GM23248 (cell line): Measurements from ENCODE around the gene MLF2. TPM values are rescaled to one million over a fixed set of nuclear protein-coding genes. Genes with fewer than 3 reads are reported as not detected.

Source experiments
- DNase-seq: peaks from one replicate; pipeline ENCODE4 v3.0.0-alpha.2; 2015
- H2AFZ ChIP-seq: fragments of 200-600 bp; sonication (generic); 2 replicates; pipeline ENCODE4 v1.6.1; 2016; ENCODE audit warnings: antibody characterized with exemption
- H3F3A ChIP-seq: fragments of 200-600 bp; sonication (generic); 2 replicates; pipeline ENCODE4 v1.6.1; 2016; ENCODE audit warnings: mild to moderate bottlenecking, antibody characterized with exemption, mixed run types; ENCODE audit not compliant: insufficient read depth
- H3K27ac ChIP-seq: fragments of 200-600 bp; sonication (generic); 2 replicates; pipeline ENCODE4 v1.5.1; 2016; ENCODE audit warnings: mild to moderate bottlenecking
- H3K27me3 ChIP-seq: fragments of 200-600 bp; sonication (generic); replicated peaks from 2 replicates; pipeline ENCODE4 v1.6.1; 2016; ENCODE audit warnings: mild to moderate bottlenecking; ENCODE audit not compliant: insufficient read depth
- H3K36me3 ChIP-seq: fragments of 200-600 bp; sonication (generic); 2 replicates; pipeline ENCODE4 v1.6.1; 2016; ENCODE audit warnings: low read depth, mild to moderate bottlenecking
- H3K4me1 ChIP-seq: fragments of 200-600 bp; sonication (generic); 2 replicates; pipeline ENCODE4 v1.6.1; 2016; ENCODE audit warnings: mild to moderate bottlenecking; ENCODE audit not compliant: insufficient read depth
- H3K4me2 ChIP-seq: fragments of 200-600 bp; sonication (generic); one replicate; pipeline ENCODE4 v1.6.1; 2016; ENCODE audit warnings: mild to moderate bottlenecking; ENCODE audit not compliant: unreplicated experiment
- H3K4me3 ChIP-seq: fragments of 200-600 bp; sonication (generic); 2 replicates; pipeline ENCODE4 v1.5.1; 2016; ENCODE audit warnings: mild to moderate bottlenecking
- H3K79me2 ChIP-seq: fragments of 200-600 bp; sonication (generic); 2 replicates; pipeline ENCODE4 v1.6.1; 2016; ENCODE audit warnings: mild to moderate bottlenecking; ENCODE audit not compliant: insufficient read depth
- H3K9ac ChIP-seq: fragments of 200-600 bp; sonication (generic); 2 replicates; pipeline ENCODE4 v1.6.1; 2016; ENCODE audit warnings: mild to moderate bottlenecking
- H3K9me2 ChIP-seq: fragments of 200-600 bp; sonication (generic); 2 replicates; pipeline ENCODE4 v1.6.1; 2016; ENCODE audit warnings: mixed run types, mild to moderate bottlenecking, moderate library complexity; ENCODE audit not compliant: insufficient read depth
- H3K9me3 ChIP-seq: fragments of 200-600 bp; sonication (generic); one replicate; pipeline ENCODE4 v1.6.1; 2017; ENCODE audit warnings: low read depth
- H4K20me1 ChIP-seq: fragments of 200-600 bp; sonication (generic); 2 replicates; pipeline ENCODE4 v1.6.0; 2016; ENCODE audit not compliant: insufficient read depth
- EZH2 ChIP-seq: fragments of 200-600 bp; sonication (generic); IDR thresholded peaks from 2 replicates; pipeline ENCODE4 v1.6.1; 2018; ENCODE audit warnings: antibody characterized with exemption, mild to moderate bottlenecking; ENCODE audit not compliant: insufficient read depth, poor library complexity, severe bottlenecking
- EZH2phosphoT487 ChIP-seq: fragments of 200-600 bp; sonication (generic); IDR thresholded peaks from 2 replicates; pipeline ENCODE4 v1.6.1; 2018; ENCODE audit warnings: antibody characterized with exemption, moderate library complexity, mild to moderate bottlenecking, low read depth; ENCODE audit not compliant: insufficient read depth
- WGBS, 2 experiments: methylation state at CpG; one replicate each; pipeline ENCODE4 v1.1.6; 2015 to 2017; ENCODE audit warnings: low lambda C conversion rate in 2 of 2, low coverage in 1 of 2; ENCODE audit errors: missing lambda C conversion rate in 2 of 2; 5-methylcytosine and 5-hydroxymethylcytosine counted together
- in situ Hi-C: fragments of 300-500 bp; cut with MboI; formaldehyde crosslinking; loops from 2 replicates; pipeline ENCODE4 v1.15.0; 2020
- polyA plus RNA-seq: library from polyadenylated mRNA; unstranded; fragments of >200 nt; fragmentation: Nextera tagmentation; extraction: Ambion mirVana; gene quantifications from 2 replicates; pipeline ENCODE4 v1.2.1, GENCODE V29; 2016
- total RNA-seq: library from RNA; depleted of rRNA; stranded (reverse); fragments of >200 nt; shearing (Covaris generic); gene quantifications from 2 replicates; pipeline ENCODE4 v1.2.3, GENCODE V29; 2014

The MLF2 gene
- total and polyA plus RNA-seq, 2 experiments from 2014 or later = 313 to 386 TPM

- H3K27me3 ChIP-seq = peaks cover 27% of the 10 kb centered on the region
- H3K79me2 ChIP-seq = no peaks in the 10 kb centered on the region
- H3K4me1 ChIP-seq = no peaks in the 10 kb centered on the region
- 7 to 14% methylated on average over 10 of the region's 10 CpGs for WGBS, 2 experiments
- H3K4me2 ChIP-seq = no peak overlapping the region
- no peaks in the 10 kb centered on the region for H4K20me1 ChIP-seq
- H3K9me3 ChIP-seq = no peaks in the 10 kb centered on the region
- in situ Hi-C loops = no loop called here
- DNase-seq = peak; percentile 46
- no peak overlapping the region for H2AFZ ChIP-seq
- H3F3A ChIP-seq = no peaks in the 10 kb centered on the region
- H3K36me3 ChIP-seq = no peaks in the 10 kb centered on the region
- H3K4me3 ChIP-seq = no peak overlapping the region
- TF ChIP-seq EZH2phosphoT487 (no peak), EZH2 (no peak)
- no peak overlapping the region for H3K9ac ChIP-seq
- no peak overlapping the region for H3K27ac ChIP-seq
- H3K9me2 ChIP-seq = no peaks in the 10 kb centered on the region
Measured at GRCh38 chr12:6703631-6704030, 49.3 kb downstream of the MLF2 start.

GRCh38 chr12:6701078-6701768 lies 51.7 kb downstream of the MLF2 start:
- Histone ChIP-seq H3K9me3 (no peaks in the 10 kb centered on the region), H3F3A (no peaks in the 10 kb centered on the region), H3K4me3 (peak overlapping the region; percentile 69), H3K9ac (peak overlapping the region; percentile 26; the same call in 1 of the 2 replicates), H3K4me1 (no peaks in the 10 kb centered on the region), H3K9me2 (no peaks in the 10 kb centered on the region), H4K20me1 (no peaks in the 10 kb centered on the region), H3K27me3 (peaks cover 27% of the 10 kb centered on the region), H3K79me2 (no peaks in the 10 kb centered on the region), H3K36me3 (no peaks in the 10 kb centered on the region), H2AFZ (peak overlapping the region; percentile 69), H3K4me2 (peak overlapping the region; percentile 78), H3K27ac (no peak overlapping the region)
- no peak for DNase-seq
- in situ Hi-C loops = no loop called here
- no peak for TF ChIP-seq EZH2phosphoT487
- TF ChIP-seq EZH2 = no peak
- 24 to 26% methylated on average over 13 of the region's 13 CpGs for WGBS, 2 experiments

- no peaks in the 10 kb centered on the region for H4K20me1 ChIP-seq
- H3K79me2 ChIP-seq = no peaks in the 10 kb centered on the region
- H3K9me2 ChIP-seq = no peaks in the 10 kb centered on the region
- no peaks in the 10 kb centered on the region for H3K36me3 ChIP-seq
- peak within 1 kb of the TSS; percentile 74 for H2AFZ ChIP-seq
- H3F3A ChIP-seq = no peaks in the 10 kb centered on the region
- peak; percentile 73 for DNase-seq
- H3K4me3 ChIP-seq = peak within 1 kb of the TSS; percentile 69
- peak within 1 kb of the TSS; percentile 35; the same call in 1 of the 2 replicates for H3K9ac ChIP-seq
- TF ChIP-seq EZH2 = no peak
- TF ChIP-seq EZH2phosphoT487 = no peak
- no peaks in the 10 kb centered on the region for H3K4me1 ChIP-seq
- in situ Hi-C loops = no loop called here
- no peaks in the 10 kb centered on the region for H3K9me3 ChIP-seq
- peak within 1 kb of the TSS; percentile 78 for H3K4me2 ChIP-seq
- H3K27ac ChIP-seq = no peak within 1 kb of the TSS
- H3K27me3 ChIP-seq = peaks cover 27% of the 10 kb centered on the region
- WGBS, 2 experiments = 1 to 3% methylated on average over 5 to 7 of the region's 43 CpGs
Measured at GRCh38 chr12:6700646-6701051, 52.3 kb downstream of the MLF2 start, which contains the start of gene PIANP. TSS of gene PIANP (minus strand) at chr12:6700815. CDS start at chr12:6698061, 2,754 bp downstream.

- H3K27ac ChIP-seq = no peak overlapping the region
- no peaks in the 10 kb centered on the region for H4K20me1 ChIP-seq
- peak overlapping the region; percentile 35; the same call in 1 of the 2 replicates for H3K9ac ChIP-seq
- in situ Hi-C loops = no loop called here
- H3K9me3 ChIP-seq = no peaks in the 10 kb centered on the region
- DNase-seq = peak; percentile 34
- peak overlapping the region; percentile 74 for H2AFZ ChIP-seq
- 0 to 1% methylated on average over 2 to 65 of the region's 65 CpGs for WGBS, 2 experiments
- H3K27me3 ChIP-seq = peaks cover 27% of the 10 kb centered on the region
- peak overlapping the region; percentile 69 for H3K4me3 ChIP-seq
- H3K36me3 ChIP-seq = no peaks in the 10 kb centered on the region
- H3K4me2 ChIP-seq = peak overlapping the region; percentile 78
- TF ChIP-seq EZH2 = peak; percentile 88
- no peak for TF ChIP-seq EZH2phosphoT487
- H3F3A ChIP-seq = no peaks in the 10 kb centered on the region
- no peaks in the 10 kb centered on the region for H3K4me1 ChIP-seq
- H3K79me2 ChIP-seq = no peaks in the 10 kb centered on the region
- H3K9me2 ChIP-seq = no peaks in the 10 kb centered on the region
Measured at GRCh38 chr12:6699989-6700645, 52.8 kb downstream of the MLF2 start.
